ENCODE measurements around the gene MBOAT1. TPM values are rescaled to one million over a fixed set of nuclear protein-coding genes. Genes with fewer than 3 reads are reported as not detected.
"Not testable (repeated sequence)": the region's sequence is repeated elsewhere in the genome, so short reads cannot be mapped to it uniquely, and the experiment has no call there.

MBOAT1 gene
- polyA plus RNA-seq (ENCODE audit: insufficient read length): 29.7 TPM
- long read RNA-seq, donor 1, partial matches to known transcripts: 31 of 35 reads
- long read RNA-seq, donor 1, other reads (novel, unspliced or antisense): 0 of 35 reads
- long read RNA-seq, donor 2, partial matches to known transcripts: 0 of 1 reads
- long read RNA-seq, donor 2, other reads (novel, unspliced or antisense): 0 of 1 reads
- long read RNA-seq, donor 3, partial matches to known transcripts: 0 of 3 reads
- long read RNA-seq, donor 3, other reads (novel, unspliced or antisense): 0 of 3 reads
- long read RNA-seq, donor 4: 0 reads
- long read RNA-seq, donor 5, partial matches to known transcripts: 0 of 1 reads
- long read RNA-seq, donor 5, other reads (novel, unspliced or antisense): 0 of 1 reads
- long read RNA-seq, donor 6, partial matches to known transcripts: 0 of 3 reads
- long read RNA-seq, donor 6, other reads (novel, unspliced or antisense): 0 of 3 reads
- long read RNA-seq, donor 7, partial matches to known transcripts: 0 of 2 reads
- long read RNA-seq, donor 7, other reads (novel, unspliced or antisense): 0 of 2 reads
- long read RNA-seq, donor 8: 0 reads

DNA sequence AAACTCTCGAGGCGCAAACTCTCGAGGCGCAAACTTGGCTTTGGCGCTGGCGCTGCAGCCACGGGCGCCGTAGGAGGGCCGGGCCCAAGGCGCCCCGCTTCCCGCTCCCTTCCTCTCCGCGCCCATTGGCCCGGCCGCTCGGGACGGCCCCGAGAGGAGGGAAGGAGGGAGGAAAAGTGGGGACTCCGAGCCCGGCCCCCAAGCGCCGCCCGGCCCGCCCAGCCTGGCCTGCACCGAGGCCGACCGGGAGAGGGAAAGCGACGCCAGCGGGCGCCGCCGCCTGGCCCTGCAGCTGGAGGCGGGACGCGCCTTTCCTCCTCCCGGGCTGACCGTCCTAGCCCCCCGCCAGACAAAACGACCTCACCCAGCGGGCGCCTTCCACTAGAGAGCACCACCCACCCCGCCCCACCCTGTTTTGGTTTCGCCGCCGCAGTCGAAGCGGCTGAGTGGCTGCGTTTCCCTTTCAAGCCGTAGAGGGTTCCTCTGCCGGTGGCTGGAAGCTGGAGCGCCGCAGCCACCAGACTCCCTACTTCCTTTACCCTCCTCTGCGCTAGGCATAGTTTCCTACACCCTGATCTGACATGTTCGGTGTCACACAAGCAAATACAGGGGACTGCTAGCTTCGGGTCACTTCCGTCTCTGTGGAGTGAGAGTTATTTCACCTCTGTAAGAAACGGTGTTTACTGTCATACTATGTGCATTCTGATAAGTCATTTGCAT, at the start of gene MBOAT1:
Gene MBOAT1 (minus strand): TSS at position 78 of the 720 bp plus-strand sequence. CDS start 235 bp downstream, outside the sequence.
- DNase-seq: peak; percentile 90

- DNase-seq: no peak
Measured at GRCh38 chr6:20261685-20262084, 49.4 kb upstream of the MBOAT1 start.

DNA sequence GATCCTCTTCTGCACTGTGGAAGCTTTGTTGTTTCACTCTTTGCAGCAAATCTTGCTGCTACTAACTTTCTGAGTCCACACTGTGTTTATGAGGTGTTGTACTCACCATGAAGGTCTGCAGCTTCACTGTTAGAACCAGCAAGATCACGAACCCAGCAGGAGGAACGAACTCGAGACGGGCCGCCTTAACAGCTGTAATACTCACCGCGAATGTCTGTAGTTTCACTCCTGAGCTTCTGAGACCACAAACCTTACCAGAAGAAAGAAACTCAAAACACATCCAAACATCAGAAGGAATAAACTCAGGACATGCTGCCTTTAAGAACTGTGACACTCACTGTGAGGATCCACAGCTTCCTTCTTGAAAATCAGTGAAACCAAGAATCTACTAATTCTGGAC, 48.1 kb upstream of the MBOAT1 start:
- no peak for DNase-seq

GRCh38 chr6:20259316-20260049, 47.2 kb upstream of the MBOAT1 start:
- no peak for DNase-seq

DNA sequence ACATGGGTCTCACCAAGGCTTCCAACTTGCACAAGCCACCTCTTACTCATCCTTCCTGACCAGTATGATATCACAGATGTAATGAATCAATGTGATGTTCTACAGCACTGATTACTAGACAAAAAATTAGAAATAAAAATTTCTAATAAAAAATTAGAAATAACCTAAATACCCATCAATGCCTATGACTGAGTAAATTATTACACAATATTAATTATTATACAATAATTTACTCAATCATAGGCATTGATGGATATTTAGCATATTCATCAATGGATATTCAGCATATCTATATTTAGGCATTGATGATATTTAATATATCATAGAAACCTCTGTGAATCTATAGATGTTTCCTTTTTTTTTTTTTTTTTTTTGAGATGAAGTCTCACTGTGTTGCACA, 43.2 kb upstream of the MBOAT1 start:
- no peak for DNase-seq

DNA sequence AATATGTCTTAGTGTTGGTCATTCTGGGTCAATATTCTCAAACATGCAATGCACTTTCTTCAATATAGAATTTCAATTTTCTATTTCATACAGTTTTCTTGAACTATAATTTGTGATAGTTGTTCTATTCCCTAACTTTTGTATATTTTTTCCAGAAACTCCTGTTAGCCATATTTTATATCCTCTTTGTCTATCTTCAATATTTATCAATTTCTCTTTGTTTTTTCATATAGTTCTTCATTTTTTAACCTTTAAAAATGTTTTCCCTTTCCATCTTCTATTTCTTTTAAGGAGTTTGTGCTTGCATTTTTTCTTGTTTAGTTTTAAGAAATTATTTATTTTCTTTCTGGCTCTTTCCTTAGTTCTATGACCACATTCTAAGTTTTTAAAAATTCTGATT, 42.0 kb upstream of the MBOAT1 start:
- DNase-seq: no peak

GRCh38 chr6:20253021-20253420, 40.8 kb upstream of the MBOAT1 start:
- DNase-seq: no peak

- no peak for DNase-seq
Measured at GRCh38 chr6:20252311-20252710, 40.0 kb upstream of the MBOAT1 start.

- DNase-seq: no peak
Measured at GRCh38 chr6:20251525-20251924, 39.3 kb upstream of the MBOAT1 start.

DNA sequence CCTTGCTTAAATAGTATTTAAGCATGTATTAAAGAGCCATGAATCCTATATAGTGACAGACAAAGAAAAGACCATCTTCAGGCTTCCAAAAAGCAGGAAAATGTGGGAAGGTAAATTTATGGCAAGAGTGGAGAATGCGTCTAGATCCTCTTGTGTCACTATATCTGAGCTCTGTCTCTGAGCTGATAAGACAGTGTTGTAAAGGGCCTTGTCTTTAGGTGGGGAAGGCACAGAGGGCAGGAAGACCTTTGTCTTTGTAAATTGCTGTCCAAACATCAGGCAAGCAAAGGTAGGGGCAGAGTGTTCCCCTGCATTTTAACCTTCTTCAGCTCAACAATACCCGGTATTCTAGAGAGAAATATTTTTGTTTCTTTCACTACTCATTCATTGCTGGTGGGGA, 33.9 kb upstream of the MBOAT1 start:
- no peak for DNase-seq

GRCh38 chr6:20244807-20245681, 32.8 kb upstream of the MBOAT1 start:
- not testable (repeated sequence) for DNase-seq

DNA sequence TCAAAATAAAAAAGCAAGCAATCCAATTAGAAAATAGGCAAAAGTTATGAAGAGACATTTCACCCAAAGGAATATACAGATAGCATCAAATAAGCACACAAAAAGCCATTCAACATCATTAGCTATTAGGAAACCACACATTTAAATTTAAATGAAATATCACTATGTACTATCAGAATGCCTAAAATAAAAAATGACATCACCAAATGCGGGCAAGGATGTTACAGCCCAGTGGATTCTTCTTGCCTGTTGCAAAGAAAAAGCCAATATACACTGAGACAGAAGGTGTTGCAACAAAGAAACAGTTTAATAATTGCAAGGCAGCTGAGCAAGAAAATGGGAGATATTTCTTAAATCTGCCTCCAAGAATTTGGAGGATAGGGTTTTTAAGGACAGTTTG, 31.0 kb upstream of the MBOAT1 start:
- no peak for DNase-seq

DNA sequence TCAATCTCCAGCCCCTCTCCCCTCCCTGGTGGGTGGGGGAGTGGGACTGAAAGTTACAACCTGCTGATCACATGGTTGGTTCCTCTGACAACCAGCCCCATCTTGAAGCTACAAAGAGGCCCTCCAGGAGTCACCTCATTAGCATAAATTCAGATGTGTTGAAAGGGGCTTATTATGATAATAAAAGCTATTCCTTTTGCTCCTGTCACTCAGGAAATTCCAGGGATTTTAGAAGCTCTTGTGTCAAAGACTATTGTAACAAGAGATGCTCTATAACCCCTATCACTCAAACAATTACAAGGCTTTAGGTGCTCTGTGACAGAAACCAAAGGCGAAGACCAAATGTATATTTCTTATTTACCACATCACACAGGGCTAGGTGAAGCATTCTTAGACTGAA, 30.1 kb upstream of the MBOAT1 start:
- DNase-seq: peak; percentile 34

- no peak for DNase-seq
Measured at GRCh38 chr6:20241102-20241501, 28.8 kb upstream of the MBOAT1 start.

DNA sequence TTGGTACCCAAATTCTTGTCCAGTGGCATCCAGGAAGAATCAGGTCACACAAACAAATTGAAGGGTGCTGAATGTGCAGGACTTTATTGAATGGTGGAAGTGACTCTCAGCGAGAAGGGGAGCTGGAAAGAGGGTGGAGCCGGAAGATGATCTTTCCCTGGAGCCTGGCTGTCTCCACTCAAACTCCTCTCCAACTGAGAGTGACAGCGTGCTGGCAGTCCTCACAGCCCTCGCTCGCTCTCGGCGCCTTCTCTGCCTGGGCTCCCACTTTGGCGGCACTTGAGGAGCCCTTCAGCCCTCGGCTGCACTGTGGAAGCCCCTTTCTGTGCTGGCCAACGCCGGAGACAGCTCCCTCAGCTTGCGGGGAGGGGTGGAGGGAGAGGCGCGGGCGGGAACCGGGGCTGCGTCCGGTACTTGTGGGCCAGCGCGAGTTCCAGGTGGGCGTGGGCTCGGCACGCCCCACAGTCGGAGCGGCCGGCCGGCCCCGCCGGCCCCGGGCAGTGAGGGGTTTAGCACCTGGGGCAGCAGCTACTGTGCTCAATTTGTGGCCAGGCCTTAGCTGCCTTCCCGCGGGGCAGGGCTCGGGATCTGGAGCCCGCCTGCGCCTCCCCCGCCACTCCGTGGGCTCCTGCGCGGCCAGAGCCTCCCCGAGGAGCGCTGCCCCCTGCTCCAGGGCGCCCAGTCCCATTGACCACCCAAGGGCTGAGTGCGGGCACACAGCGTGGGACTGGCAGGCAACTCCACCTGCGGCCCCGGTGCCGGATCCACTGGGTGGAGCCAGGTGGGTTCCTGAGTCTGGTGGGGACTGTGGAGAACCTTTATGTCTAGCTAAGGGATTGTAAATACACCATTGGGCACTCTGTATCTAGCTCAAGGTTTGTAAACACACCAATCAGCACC, 26.7 kb upstream of the MBOAT1 start:
- DNase-seq: no peak

GRCh38 chr6:20237677-20238460, 25.6 kb upstream of the MBOAT1 start:
- no peak for DNase-seq

- no peak for DNase-seq
Measured at GRCh38 chr6:20236909-20237600, 24.8 kb upstream of the MBOAT1 start.

- no peak for DNase-seq
Measured at GRCh38 chr6:20236344-20236743, 24.1 kb upstream of the MBOAT1 start.

GRCh38 chr6:20235041-20235440, 22.8 kb upstream of the MBOAT1 start:
- DNase-seq: no peak

Data from left kidney (tissue), 8 donors.